Stimulated activated CD4-positive, alpha-beta T cell treated with anti-CD3 and anti-CD28 coated beads, Interleukin-15, amount 100 ng/mL, for 24 hours (primary cell): ENCODE data around the gene NIPAL1.

Experiments used
- DNase-seq: peaks from one replicate; pipeline ENCODE4 v3.0.0-alpha.2; 2020

Gene NIPAL1

GRCh38 chr4:48028696-48029095 lies 12.1 kb downstream of the NIPAL1 start:
- DNase-seq: no peak

DNA sequence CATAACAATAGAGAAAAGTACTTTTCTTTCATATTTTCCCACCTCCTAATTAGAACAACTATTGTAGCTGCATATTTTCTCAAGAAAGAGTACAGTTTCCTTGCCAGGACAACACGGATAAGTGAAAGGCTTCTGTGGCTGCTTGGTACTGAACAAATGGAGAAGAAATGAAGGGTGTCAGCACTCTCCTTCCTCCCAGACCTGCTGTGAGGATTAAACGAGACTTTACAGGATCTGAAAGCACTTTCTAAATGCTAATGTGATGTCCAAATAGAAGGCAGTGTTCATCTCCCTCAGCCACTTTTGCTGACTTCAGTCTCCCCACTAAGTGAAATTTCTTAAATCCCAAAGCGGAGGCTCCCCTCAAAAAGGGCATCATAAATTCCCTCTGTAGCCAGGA lies 13.9 kb downstream of the NIPAL1 start:
- no peak for DNase-seq

DNA sequence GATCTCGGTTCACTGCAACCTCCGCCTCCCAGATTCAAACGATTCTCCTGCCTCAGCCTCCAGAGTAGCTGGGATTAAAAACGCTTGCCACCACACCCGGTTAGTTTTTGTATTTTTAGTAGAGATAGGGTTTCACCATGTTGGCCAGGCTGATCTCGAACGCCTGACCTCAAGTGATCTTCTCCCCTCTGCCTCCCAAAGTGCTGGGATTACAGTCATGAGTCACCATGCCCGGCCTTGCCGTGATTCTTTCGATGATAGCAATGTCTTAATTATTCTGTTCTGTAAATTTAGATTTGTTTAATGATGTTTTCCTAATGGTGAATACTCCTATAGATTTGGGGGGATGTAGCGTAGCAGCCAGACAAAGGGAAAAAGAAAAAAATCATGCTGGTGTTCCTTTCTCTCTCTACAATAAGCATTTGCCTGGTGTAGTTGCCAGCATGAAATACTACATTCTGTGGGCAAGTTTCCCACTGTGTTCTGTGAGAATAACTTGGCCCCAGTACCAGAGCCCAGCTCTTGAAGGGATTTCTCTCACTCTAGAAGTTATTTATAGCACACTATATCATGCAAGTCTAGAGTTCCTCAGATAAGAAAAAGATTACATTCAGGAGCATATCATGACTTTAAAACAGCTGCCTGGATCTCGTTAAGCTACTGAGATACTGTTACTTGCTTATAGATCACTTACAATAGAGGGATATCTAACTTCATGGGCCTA lies 15.4 kb downstream of the NIPAL1 start:
- DNase-seq: no peak

DNA sequence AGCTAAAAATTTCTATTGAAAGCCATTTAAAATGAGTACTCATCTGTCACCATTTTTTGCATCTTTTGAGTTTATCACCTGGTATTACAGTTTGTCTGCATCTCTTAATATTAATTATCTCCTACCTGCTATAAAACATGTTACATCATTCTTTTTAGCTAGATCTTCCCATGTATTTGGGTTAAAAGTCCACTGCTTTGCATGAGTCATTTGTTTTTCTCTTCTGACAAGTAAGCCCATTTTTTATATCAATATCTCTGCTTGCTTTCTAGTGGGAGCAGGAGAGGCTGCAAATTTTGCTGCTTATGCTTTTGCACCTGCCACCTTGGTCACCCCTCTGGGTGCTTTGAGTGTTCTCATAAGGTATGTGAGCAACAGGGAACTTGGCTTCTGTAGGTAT lies 16.1 kb downstream of the NIPAL1 start:
- no peak for DNase-seq

- DNase-seq: no peak
These were observed 16.8 kb downstream of the NIPAL1 start for GRCh38 chr4:48033412-48033811.

DNA sequence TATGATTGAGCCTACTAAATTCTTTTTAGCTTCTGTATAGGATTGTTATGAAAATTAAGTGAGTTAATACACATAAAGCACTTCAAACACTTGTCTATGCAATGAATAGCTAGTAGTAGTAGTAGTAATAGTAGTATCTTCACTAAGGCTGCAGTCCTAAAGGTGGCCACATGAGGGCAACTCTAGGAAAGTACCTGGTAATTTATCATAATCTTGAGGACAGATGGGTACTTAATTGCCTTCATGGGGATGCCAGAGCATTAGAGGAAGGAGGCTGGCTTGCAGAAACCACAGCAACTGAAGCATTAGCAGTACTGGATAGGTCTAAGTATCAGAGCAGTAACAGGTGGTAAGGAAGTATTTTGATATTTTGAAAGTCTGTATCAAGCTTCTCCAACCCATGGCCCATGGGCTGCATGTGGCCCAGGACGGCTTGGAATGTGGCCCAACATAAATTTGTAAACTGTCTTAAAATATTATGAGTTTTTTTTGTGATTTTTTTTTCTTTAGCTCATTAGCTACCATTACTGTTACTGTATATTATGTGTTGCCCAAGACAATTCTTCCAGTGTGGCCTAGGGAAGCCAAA lies 17.3 kb downstream of the NIPAL1 start:
- DNase-seq: peak; percentile 75

DNA sequence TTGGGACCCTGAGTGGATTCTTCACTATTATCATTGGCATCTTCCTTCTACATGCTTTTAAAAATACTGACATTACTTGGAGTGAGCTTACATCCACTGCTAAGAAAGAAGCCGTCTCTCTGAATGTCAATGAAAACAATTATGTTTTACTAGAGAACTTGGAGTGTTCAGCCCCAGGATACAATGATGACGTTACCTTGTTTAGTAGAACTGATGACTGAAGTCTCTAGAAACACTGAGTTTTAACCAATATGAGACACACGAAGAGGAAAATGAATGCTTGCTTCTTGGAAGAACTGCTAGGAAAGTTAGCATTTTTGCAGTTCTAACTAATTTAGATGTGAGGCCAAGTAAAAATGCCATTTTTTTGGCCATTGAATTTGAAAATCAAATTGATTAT lies 19.4 kb downstream of the NIPAL1 start:
- DNase-seq: no peak

DNA sequence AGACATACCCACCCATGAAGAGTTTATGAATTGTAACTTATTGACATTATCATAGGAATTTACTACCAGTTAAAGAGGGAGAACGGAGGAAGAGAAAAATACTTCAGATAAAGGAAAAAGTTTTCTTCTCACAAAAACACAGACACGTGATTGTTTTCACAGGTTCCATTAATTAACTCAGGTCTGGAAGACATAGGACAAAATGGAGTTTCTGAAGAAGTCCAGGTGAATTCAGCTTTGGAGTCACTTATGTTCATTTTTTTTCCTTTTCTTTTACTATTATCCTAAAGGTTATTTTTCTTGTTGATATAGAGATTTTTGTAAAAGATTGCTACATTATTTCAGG lies 20.5 kb downstream of the NIPAL1 start:
- DNase-seq: no peak

DNA sequence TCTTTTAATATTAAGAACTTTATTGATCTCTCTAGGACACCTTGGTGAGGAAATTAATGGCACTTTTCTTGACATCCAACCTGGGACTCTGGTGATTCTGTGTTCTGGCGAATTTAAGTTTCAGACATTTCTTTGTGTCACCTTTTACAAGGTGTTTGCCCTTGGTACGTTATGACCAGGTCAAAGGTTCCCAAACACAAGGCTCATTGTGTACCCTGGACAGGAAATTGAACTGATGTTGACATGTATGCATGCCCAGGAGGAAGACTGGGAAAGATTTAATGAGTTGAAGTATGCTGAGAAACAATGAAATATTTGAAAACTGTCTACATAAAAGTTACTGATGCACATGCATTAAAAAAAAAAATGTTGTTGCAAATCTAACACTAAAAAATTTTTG lies 22.1 kb downstream of the NIPAL1 start:
- no peak for DNase-seq

DNA sequence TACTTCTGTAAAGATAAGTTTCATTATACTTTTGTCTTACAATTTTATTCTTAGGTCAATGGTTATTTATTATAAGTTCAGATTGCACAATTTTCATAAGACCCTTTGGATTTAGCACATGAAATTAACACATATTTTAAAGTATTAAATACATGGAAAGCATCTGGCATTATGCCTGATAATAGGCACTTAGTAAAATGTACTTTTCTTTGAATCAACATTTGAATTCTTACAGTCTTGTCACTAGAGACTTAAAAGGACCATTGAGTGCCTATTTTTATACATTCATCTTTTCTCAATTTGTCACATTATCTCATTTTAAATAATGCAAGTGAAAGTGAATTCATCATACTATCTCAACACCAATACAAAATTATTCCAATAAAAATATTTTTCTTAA lies 23.0 kb downstream of the NIPAL1 start:
- no peak for DNase-seq

GRCh38 chr4:48041535-48042137 lies 25.1 kb downstream of the NIPAL1 start:
- DNase-seq: peak; percentile 71

GRCh38 chr4:48042979-48043461 lies 26.4 kb downstream of the NIPAL1 start:
- no peak for DNase-seq

DNA sequence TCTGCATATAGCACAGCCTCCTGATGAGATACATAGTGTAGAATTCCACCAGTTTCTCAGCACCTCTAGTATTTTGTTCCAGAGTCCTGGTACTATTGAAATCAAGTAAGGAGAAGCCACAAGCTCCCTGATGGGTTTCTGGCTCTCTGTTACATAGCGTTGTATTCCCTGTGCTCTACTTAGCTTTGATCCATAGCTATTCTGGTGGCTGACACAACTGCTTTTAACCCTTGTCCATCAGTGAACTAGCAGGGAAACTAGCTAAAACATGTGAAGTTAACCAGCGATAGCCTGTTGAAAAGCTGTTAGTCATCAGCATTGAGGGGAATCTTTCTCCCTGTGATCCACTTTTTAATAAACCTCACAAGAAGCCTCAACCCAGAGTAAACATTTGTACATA lies 26.9 kb downstream of the NIPAL1 start:
- no peak for DNase-seq

- DNase-seq: no peak
These were observed 27.7 kb downstream of the NIPAL1 start for GRCh38 chr4:48044298-48044697.

- DNase-seq: peak; percentile 36
These were observed 29.5 kb downstream of the NIPAL1 start for GRCh38 chr4:48046059-48046458.

GRCh38 chr4:48047421-48047844 lies 30.9 kb downstream of the NIPAL1 start:
- DNase-seq: peak; percentile 86

DNA sequence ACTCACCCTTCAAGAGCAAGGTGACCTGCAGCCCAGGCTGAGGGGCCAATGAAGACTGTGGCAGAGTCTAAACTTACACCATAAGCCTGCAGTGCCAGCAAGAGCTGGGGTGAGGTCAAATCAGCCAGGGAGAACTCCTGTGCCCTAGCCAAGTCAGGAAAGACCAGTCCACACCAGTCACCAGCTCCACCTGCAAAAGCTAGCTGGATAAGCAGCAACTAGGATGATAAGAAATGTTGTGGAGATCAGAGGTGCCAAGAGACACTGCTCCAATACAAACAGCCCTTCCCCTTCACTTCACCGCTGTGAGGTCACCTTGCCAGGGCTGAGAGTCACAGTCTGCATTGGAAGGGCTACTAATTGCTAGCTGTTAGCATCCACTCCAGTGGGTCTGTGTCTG lies 31.3 kb downstream of the NIPAL1 start:
- no peak for DNase-seq

DNA sequence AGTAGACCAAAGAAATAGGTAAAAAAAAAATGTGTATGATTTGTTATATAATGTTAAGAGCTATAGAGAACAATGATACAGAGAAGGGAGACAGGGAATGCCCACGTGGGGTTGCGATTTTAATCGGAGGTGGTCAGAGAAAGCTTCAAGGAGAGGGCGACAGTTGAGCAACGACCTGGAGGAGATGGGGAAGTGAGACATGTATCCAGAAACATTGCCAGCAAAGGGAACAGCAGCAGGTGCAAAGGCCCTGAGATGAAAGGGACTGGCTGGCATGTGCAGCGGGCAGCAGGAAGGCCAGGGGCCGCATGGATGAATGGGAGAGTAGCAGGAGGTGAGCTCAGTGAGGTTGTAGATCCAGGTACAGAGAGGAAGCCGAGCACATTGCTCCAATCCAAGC lies 32.9 kb downstream of the NIPAL1 start:
- DNase-seq: no peak

DNA sequence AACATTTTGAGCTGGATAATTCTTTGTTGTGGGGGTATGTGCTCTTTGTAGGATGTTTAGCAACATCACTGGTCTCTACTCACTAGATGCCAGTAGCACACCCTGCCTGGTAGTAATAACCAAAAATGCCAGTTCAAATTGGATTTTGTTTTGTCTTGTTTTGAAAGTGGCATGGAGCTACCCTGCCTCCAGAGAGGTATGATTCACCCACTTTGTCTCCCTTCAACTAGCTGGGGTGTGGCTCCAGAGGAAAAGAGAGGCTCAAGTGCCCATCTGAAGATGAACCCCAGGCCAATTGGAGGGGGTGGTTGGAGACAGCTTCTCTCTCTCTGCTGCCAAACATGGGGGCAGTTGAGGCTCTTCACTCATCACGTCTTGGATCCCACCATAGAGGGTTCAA lies 34.5 kb downstream of the NIPAL1 start:
- no peak for DNase-seq

- no peak for DNase-seq
These were observed 42.3 kb downstream of the NIPAL1 start for GRCh38 chr4:48058617-48059530.

GRCh38 chr4:48064349-48064748 lies 47.8 kb downstream of the NIPAL1 start:
- DNase-seq: no peak

DNA sequence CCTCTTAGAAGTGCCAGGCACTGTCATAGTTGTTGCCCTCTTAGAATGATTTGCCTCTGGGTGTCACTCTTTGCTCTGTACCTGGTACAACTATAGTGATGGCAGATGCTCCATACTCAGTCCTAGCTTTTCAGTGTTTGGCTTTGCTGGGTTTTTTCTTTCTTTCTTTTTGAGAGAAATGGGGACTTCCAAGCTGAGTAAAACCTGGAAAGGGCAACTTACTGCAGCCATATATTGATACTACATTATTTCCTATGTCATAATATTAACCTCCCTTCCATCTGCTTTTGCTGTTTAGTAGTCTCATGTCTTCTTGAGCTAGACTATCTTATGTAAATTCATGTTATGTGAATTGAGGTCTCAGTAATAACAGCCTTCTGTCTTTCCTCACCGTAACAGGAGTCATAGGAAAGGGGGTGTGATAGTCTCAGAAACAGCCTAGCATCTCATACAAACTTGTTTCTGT lies 49.0 kb downstream of the NIPAL1 start:
- no peak for DNase-seq

- DNase-seq: no peak
These were observed 51.0 kb downstream of the NIPAL1 start for GRCh38 chr4:48067536-48067935.
